Fibroblast of skin of left biceps (primary cell): ENCODE data around the gene ASXL2.
"Not testable (repeated sequence)": the region's sequence is repeated elsewhere in the genome, so short reads cannot be mapped to it uniquely, and the experiment has no call there.

ENCODE experiments used
- DNase-seq, 2 experiments: peaks; one replicate each; pipeline ENCODE4 v3.0.0-alpha.2; 2013; ENCODE audit warnings: low read depth in 2 of 2

The ASXL2 gene

DNA sequence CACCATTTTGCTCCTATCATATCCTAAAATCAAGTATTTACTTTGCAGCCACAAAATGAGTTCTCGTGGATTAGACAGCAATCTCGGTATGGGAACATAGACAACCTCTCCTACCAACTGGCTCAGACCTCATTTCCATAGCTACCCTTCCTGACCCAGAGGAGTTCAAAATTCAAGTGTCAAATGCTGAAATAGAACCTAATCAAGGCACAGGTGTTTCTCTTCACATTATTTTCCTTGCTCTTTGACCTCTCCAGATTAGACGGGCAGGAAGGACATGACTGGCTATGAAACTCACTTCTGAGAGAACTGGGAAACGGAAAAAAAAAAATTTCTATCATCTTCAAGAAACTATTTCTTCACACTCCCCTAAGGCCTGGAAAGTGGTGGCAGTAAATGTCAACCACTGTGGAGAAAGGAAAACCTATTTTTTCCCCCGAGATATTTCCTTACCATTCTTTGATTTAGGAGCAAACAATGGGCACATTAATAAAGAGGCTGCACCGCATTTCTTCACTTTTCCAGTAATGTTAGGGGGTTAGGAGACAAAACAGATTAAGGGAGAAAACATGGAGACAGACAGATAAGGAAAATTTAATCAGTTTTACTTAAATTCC lies 141.3 kb downstream of the ASXL2 start:
- no peak for DNase-seq

DNA sequence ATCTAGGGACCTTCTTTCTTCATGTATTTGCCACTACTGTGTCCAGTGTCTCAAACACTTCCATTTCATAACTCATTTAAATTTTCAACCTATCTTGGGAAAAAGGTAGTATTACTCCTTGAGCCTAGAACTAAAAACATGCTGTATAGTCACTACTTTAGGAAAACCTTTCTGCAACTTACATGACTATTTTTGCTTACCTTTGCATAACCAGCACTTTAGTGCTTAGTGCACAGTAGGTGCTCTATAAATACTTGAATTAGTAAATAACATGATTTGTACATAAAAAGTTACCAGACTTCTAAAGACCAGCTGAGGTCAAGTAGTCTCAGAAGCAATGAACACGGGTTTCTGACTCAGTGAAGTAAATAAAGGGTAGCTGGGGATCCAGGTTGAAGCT lies 142.5 kb downstream of the ASXL2 start:
- no peak for DNase-seq

DNA sequence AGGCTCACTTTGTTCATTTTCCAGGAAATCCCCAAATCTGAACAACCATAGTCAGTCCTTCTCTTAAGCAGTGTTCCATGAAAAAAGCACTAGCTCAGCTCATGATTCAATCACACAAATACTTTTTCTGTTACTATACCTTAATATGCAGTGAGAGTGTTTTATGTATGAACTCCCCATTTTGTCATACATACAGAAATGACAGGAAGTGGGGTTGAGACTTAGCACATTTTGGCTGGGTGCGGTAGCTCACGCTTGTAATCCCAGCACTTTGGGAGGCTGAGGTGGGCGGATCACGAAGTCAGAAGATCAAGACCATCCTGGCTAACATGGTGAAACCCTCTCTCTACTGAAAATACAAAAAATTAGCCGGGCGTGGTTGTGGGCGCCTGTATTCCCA lies 149.7 kb downstream of the ASXL2 start:
- no peak for DNase-seq

DNA sequence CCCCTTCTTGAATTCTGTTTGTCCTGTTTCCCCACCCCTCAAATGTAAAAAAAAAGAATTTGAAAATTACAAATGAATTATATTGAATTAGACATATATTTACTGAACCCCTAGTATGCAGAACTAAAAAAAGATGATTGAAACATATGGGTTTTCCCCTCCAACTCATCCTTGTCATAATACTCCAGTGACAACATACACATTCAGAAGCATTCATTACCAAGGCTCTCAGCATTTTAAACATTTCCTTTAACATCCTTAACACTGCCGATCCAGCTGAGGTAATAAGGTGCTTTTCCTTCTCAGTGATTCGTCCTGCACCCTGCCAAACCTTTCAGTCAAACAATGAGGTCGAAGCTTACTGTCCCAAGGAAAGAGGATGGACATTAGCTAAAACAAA lies 151.8 kb downstream of the ASXL2 start:
- no peak for DNase-seq

DNA sequence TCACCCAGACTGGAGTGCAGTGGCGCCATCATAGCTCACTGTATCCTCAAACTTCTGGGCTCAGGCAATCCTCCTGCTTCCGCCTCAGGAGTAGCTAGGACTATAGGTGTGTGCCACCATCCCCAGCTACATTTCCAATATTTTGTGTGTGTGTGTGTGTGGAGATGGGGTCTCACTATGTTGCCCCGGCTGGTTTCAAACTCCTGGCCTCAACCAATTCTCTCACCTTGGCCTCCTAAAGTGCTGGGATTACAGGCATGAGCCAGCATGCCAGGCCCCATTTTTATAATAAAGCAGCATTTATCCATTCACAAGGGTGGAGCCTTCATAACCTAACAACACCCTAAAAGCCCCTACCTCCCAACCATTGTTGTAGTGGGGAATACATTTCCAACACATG lies 152.4 kb downstream of the ASXL2 start:
- DNase-seq, result no peak

DNA sequence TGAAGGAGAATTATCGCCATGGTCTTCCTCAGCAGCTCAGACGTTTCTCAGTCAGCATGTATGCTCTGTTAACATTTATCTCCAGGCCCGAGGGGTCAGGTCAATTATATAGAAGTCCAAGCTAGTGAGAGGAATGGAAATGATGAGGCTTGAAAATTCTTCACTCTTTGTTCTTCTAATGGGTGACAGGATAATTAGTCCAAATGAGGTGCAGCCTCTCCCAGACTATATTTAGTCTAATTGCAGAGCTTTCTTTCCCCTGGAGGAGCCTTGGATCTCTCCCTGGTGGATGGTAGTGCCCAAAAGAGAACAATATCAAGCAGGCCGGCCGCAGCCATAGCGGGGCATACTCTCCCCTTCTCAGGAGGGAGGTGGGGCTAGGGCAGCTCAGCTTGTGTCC lies 153.5 kb downstream of the ASXL2 start:
- DNase-seq, result no peak

DNA sequence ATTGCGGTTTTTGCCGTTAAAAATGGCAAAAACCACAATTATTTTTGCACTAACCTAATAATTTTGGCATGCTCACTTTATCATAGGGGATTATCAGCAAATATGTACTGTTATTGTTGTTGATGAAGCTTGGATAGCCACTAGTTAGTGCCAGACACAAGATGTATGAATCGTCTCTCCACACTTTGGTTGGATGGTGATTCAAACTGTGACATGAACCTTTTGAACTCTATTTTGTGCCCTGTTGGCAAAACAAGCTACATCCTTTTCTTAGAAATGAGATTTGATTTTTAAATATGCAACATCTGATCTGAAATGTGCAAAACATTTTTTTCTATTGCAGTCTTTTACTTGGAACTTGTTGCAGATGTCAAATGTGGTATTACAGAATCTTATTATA lies 156.1 kb downstream of the ASXL2 start:
- no peak for DNase-seq

DNA sequence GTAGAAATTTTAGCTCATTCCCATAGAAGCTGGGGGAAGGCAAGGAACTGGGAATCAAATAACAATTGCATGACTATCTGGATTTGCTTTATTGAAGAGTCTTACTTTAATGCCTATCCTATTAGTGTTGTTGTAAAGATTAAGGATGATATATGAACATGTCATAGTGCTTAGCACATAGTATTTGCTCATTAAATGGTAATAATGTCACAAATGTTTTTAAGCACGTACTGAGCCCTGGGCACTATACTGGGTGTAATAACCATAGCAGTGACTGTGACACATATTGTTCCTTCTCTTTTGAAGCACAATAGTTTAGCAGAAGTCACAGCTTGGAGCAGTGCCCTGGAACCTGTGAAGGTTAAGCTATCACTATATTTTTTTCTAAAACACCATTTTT lies 157.7 kb downstream of the ASXL2 start:
- DNase-seq, result no peak

DNA sequence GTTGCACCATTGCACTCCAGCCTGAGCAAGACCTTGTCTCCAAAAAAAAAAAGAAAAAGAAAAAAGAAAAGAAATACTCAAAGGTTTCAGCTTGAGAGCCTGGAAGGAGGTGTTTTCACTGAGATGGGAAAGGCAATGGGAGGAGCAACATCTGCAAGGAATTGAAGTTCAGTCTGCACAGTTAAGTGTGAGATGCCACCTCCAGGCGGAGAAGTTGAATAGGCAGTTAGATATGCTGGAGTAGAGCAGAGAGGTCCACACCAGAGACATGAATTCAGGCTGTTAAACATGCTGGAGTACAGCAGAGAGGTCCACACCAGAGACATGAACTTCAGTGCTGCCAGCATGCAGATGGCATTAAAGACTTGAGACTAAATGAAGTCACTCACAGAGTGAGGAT lies 163.5 kb downstream of the ASXL2 start:
- no peak for DNase-seq

DNA sequence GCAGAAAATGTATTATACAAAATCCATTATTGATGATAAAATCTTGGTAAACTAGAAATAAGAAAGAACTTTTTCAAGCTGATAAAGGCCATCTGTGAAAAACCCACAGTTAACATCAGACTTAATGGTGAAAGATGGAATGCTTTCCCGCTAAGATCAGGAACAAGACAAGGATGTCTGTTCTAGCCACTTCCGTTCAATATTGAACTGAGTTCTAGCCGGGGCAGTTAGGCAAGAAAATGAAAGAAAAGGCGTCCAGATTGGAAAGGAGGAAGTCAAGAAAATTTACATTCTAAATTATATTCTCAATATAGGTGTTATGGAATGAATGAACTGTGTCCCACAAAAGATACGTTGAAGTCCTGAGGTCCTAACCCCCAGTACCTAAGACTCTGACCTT lies 165.8 kb downstream of the ASXL2 start:
- no peak for DNase-seq

DNA sequence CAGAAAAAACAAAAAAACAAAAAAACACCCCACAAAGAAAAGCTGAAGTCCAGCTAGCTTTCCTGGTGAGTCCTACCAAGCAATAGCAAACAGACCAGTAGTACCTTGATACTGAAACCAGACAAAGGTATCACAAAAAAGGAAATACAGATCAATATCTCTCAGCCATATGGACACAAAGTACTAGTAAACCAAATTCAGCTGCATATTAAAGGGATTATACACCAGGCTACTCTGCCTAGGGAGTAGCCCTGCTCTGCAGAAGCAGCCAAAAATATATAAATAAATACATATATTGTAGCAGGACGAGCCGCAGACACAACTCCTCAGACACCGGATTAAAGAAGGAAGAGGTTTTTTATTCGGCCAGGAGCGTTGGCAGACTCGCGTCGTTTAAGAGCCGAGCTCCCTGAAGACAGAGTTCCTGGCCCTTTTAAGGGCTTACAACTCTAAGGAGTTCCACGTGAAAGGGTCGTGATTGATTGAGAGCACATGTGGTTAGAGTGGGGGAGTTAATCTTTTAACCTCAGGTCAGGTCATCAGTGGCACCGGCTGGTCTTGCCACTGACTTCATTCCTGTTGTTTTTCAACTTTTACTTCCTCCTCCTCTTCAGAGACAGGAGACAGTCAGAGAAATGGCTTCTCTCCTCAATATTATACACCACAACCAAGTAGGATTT lies 166.5 kb downstream of the ASXL2 start:
- DNase-seq, result no peak

DNA sequence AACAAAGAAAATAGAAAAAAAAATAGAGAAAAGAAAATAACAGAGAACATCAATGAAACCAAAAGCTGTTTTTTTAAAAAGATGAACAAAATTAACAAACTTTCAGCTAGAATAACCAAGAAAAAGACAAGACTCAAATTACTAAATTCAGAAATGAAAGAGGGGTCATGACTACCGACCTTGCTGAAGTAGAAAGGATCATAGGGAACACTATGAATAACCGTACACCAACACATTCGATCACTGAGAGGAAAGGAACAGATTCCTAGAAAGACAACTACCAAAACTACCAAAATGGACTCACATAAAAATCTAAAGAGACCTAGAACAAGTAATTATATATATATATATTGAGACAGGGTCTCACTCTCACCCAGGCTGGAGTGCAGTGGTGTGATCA lies 167.5 kb downstream of the ASXL2 start:
- DNase-seq, result no peak

DNA sequence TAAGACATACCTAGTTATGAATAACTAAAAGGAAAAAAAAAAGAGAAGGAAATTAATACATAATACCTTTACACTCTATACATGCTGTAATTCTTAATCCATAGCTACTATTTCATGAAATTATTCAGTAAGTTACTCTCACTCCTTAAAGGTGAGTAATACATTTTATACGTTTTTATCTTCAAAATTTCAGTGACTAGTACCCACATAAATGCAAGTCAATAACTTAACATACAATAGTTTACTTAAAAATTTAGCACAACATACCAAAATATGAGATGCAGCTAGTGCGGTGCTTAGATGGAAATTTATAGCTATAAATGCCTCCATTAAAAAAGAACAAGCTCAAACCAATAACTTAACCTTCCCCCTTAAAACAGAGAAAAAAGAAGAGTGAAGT lies 168.9 kb downstream of the ASXL2 start:
- DNase-seq, result no peak

DNA sequence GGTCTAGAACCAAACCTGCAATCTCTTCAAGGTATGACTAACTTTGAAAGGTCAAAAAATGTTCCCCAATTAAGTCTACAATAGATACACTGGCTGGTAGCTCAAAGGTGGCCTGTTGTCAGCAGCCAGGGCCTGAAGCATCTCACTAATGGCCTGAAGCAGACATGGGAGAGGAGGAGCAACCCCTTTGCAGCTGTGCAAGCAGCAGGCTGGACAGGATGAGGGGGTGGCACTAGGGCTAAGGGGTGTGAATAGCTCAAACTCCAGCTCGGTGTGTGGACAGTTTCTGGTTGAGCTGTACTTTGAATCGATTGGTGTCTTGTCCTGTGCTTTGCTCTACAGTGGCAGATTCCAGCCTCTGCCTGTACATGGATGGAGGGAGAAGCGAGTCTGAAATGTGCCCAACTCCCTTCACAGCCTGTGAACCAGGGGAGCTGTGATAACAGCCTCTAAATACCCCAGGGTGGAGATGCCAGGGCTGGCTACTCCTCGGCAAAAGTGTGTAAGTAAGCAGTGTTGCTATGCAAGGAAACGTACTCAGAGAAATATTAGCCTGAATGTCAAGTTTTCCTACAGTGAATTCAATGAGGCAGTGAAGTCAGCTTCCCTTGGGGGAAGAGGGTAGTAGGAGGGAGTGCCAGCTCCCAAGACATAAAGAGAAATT lies 170.2 kb downstream of the ASXL2 start:
- DNase-seq, result no peak

DNA sequence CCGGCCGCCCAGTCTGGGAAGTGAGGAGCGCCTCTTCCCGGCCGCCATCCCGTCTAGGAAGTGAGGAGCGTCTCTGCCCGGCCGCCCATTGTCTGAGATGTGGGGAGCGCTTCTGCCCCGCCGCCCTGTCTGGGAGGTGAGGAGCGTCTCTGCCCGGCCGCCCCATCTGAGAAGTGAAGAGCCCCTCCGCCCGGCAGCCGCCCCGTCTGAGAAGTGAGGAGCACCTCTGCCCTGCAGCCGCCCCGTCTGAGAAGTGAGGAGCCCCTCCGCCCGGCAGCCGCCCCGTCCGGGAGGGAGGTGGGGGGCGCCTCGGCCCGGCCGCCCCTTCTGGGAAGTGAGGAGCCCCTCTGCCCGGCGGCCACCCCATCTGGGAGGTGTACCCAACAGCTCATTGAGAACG lies 172.7 kb downstream of the ASXL2 start:
- DNase-seq, result not testable (repeated sequence)

DNA sequence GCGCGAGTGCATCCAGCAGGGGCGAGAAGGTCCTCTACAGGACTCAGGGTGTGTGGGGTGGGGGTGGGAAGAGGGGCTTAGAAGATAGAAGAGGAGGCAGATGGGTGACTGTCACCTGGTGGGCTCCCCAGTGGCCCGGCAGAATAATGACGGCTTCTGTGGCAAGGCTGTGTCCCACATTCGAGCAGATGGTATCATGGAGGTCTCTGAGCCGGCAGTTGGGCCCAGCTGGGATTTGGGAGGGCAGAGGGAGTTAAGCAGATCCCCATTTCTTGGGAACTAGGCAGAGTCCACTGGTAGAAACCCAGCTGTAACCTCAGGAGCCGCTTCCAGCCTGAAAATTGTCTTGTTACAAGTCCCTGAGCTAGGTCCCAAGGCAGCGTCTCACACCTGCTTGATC lies 176.5 kb downstream of the ASXL2 start:
- no peak for DNase-seq

DNA sequence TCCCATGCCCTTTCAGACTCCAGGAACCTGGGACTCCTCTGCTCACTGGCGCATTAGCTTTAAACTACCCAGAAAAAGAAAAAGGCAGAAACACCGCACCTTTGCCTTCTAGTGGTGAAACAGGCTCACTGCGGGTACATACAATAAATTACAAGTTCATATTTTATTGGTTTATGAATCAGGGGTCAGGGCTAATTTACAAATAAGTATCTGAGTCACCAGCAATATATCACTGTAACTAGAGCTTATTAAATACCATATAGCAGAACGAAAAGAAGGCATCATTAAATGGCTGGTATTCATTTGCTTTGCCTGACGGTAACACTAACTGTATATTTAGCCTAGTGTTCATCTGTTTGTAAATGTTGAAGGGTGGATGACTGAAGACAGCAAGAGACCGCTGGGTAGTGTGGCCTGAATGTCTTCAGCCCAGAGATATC lies 178.0 kb downstream of the ASXL2 start:
- peak in 1 of 2 experiments; percentile 6 for DNase-seq

DNA sequence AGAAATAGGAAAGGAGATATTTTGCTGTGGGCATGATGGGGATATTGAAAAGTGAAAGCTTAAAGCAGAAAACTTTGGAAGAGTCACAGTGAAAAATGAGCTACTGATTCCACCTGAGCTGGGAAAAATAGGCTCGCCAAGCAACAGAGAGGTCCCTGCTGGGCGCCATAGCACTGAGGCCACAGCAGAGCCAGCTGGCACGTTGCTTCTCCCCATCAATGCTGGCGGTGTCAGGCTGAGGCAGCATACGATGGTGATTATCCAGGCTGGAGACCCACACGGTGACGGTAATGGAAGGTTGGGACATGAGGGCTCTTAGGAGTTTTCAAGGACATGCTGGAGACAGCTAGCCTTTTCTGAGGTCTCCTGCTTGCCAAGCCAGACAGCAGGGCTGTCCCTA lies 179.1 kb downstream of the ASXL2 start:
- DNase-seq, result no peak

DNA sequence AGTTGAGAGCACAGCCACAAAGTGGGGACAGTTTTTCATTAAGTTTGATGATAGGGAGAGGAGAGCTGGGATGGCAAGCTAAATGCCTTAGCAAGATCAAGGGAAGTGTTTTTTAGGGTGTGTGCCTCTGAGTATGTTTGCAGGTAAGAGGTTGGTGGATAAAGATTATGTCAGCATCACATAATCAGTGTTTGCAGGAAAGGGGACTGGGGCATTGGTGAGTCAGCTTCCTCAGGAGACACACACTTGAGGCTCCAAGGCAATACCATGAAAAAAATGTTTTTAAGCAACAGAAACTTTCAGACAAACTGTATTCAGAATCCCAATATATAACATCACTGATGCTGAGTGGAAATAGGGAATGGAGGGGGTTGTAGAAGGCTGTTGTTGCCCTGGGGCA lies 179.5 kb downstream of the ASXL2 start:
- no peak for DNase-seq

DNA sequence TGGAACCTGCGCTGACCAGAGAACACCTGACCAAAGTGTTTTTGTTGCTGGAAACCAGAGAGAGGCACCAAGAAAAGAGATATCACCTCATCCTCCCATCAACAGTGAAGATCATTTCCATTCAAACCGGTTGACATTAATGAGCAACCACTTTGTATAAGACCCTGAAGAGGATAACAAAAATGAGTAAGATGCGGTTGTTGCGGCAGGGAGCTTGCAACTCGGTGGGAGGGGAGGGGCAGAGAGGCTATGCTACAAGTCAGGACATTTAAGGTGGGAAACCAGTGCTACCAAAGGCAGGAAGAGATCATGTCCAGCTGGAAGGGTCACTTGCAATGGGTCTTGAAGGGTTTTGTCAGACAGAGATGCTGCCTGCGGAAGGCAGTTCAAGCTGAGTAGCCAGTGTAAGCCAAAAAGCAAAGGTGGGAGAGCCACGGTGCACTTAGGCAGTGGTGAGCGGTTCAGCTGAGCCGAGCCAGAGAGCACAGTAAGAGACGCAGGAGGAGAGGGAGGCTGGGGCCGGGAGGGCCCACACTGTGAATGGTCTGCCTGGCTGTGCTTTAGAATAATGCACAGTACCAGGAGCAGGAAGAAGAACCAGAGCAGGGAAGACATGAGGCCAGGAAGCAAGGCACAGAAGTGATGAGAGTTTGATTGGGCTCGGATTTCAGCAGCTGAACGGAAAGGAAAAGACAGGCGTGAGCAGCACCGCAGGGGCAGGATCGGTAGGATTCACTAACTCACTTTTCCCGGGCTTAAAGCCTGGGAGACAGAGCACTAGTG lies 180.5 kb downstream of the ASXL2 start:
- DNase-seq, result no peak

DNA sequence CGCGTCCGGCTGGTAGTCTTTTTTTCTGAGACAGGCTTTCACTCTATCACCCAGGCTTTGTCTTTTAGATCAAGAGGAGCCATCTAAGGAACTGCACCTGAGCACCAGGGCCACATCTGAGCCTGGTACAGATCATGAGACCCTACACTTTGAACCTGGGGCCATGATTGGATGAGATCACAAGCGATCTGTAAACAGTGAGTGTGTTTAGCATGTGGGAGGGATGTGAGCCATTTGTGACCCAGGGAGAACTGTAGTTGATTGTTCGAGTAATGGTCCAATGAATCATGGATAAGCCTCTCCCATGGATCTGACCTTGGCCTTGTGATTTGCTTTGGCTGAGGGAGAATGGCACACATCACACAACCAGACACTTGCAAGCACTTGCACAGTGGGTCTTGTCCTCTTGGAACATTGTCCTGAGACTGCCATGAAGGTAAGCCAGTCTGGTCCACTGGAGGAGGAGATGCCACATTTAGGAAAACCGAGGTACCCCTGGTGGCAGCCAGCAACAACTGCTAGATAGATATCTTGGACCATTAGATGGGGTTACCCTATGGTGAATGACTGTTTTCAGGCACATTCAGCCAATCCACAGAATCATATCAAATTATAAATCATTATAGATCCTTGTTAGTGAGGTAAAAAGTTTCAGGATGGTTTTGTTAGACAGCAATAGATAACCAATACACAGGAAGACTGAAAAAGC lies 185.4 kb downstream of the ASXL2 start:
- DNase-seq, result no peak

DNA sequence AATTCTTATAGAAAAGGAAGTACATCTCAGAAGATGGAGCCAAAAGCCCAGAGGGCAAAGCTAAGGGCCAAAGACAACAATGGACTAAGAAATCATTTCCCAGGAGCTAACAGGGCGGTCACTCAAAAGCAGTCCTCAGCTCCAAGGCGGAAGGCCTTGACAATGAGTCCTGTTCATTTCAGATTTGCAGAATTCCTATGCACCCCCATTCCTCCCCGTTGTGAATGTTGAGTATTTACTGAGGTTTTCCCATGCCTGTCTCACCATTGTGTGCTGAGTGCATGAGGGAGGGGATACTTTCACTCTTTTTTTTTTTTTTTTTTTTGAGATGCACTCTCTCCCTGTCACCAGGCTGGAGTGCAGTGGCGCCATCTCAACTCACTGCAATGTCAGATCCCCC lies 186.1 kb downstream of the ASXL2 start:
- DNase-seq, result no peak
